Measurements from ENCODE around the gene ITIH6.
"Not testable (repeated sequence)": the region's sequence is repeated elsewhere in the genome, so short reads cannot be mapped to it uniquely, and the experiment has no call there.

Gene ITIH6, protein sequence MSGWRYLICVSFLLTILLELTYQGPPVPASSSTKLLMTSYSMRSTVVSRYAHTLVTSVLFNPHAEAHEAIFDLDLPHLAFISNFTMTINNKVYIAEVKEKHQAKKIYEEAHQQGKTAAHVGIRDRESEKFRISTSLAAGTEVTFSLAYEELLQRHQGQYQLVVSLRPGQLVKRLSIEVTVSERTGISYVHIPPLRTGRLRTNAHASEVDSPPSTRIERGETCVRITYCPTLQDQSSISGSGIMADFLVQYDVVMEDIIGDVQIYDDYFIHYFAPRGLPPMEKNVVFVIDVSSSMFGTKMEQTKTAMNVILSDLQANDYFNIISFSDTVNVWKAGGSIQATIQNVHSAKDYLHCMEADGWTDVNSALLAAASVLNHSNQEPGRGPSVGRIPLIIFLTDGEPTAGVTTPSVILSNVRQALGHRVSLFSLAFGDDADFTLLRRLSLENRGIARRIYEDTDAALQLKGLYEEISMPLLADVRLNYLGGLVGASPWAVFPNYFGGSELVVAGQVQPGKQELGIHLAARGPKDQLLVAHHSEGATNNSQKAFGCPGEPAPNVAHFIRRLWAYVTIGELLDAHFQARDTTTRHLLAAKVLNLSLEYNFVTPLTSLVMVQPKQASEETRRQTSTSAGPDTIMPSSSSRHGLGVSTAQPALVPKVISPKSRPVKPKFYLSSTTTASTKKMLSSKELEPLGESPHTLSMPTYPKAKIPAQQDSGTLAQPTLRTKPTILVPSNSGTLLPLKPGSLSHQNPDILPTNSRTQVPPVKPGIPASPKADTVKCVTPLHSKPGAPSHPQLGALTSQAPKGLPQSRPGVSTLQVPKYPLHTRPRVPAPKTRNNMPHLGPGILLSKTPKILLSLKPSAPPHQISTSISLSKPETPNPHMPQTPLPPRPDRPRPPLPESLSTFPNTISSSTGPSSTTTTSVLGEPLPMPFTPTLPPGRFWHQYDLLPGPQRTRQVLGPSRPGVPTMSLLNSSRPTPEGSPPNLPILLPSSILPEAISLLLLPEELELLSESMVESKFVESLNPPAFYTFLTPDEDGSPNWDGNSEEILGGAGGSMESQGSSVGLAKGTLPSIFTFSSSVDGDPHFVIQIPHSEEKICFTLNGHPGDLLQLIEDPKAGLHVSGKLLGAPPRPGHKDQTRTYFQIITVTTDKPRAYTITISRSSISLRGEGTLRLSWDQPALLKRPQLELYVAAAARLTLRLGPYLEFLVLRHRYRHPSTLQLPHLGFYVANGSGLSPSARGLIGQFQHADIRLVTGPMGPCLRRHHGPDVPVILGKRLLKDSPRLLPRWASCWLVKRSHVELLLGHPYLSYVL

DNA sequence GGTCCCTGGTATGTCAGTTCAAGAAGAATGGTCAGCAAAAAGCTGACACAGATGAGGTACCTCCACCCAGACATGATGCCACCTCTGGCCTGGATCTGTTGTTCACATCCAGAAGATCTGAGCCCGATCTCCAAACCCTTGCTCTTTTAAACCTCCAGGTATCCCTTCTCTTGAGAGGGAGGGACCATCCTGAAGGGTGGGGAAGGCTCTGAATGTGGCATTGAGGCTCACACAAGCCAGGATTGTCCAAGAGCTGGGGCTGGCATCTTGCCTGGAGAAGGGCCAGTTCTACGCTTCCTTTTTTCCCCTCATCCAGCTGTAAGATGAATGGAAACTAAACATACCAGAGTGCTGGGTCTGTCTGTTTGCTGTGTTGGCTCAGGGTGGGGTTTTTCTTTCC lies at the start of gene ITIH6:
ITIH6 (minus strand) TSS at position 119 of the 400 bp plus-strand sequence; CDS start at position 74, 45 bp downstream.
- TF ChIP-seq CTCF (IDR thresholded peaks at IDR 0.05; ENCODE audit: low read length) (no peak), EZH2 (IDR thresholded peaks at IDR 0.05; ENCODE audit: borderline replicate concordance, low read length) (no peak)
- Histone ChIP-seq H3K36me3 (ENCODE audit: insufficient read depth, low read length) (no peaks in the 10 kb centered on the region), H2AFZ (ENCODE audit: low read length) (no peak within 1 kb of the TSS), H3K4me2 (ENCODE audit: low read length) (no peak within 1 kb of the TSS), H3K27ac (ENCODE audit: low read depth, low read length, poor library complexity, severe bottlenecking) (no peak within 1 kb of the TSS), H3K27me3 (ENCODE audit: insufficient read depth, low read length) (no peaks in the 10 kb centered on the region), H3K79me2 (ENCODE audit: insufficient read depth, low read length) (no peaks in the 10 kb centered on the region), H3K9me2 (ENCODE audit: low read depth, low read length) (no peaks in the 10 kb centered on the region), H3K9me3 (ENCODE audit: low read length) (no peaks in the 10 kb centered on the region), H3F3A (ENCODE audit: insufficient read depth, low read length) (no peaks in the 10 kb centered on the region), H4K20me1 (ENCODE audit: insufficient read depth, low read length) (no peaks in the 10 kb centered on the region), H3K4me1 (ENCODE audit: insufficient read depth, low read length, severe bottlenecking) (no peaks in the 10 kb centered on the region), H3K4me3 (ENCODE audit: low read depth, low read length, poor library complexity, severe bottlenecking) (no peak within 1 kb of the TSS), H3K9ac (ENCODE audit: low read length) (no peak within 1 kb of the TSS)

GRCh38 chrX:54847700-54848099 lies 49.6 kb upstream of the ITIH6 start:
- not testable (repeated sequence) for H3K27ac ChIP-seq (ENCODE audit: low read depth, low read length, poor library complexity, severe bottlenecking); H3K4me3 ChIP-seq (ENCODE audit: low read depth, low read length, poor library complexity, severe bottlenecking); H3K4me1 ChIP-seq (ENCODE audit: insufficient read depth, low read length, severe bottlenecking); H3K79me2 ChIP-seq (ENCODE audit: insufficient read depth, low read length); H3K27me3 ChIP-seq (ENCODE audit: insufficient read depth, low read length); H3F3A ChIP-seq (ENCODE audit: insufficient read depth, low read length); H3K4me2 ChIP-seq (ENCODE audit: low read length); H3K36me3 ChIP-seq (ENCODE audit: insufficient read depth, low read length); H3K9me3 ChIP-seq (ENCODE audit: low read length); H3K9me2 ChIP-seq (ENCODE audit: low read depth, low read length); H4K20me1 ChIP-seq (ENCODE audit: insufficient read depth, low read length); H2AFZ ChIP-seq (ENCODE audit: low read length); H3K9ac ChIP-seq (ENCODE audit: low read length)

GRCh38 chrX:54843050-54843449 lies 45.0 kb upstream of the ITIH6 start:
- H2AFZ ChIP-seq (ENCODE audit: low read length) = no peak overlapping the region
- H3K4me3 ChIP-seq (ENCODE audit: low read depth, low read length, poor library complexity, severe bottlenecking) = no peak overlapping the region
- H4K20me1 ChIP-seq (ENCODE audit: insufficient read depth, low read length) = no peaks in the 10 kb centered on the region
- H3K4me2 ChIP-seq (ENCODE audit: low read length) = no peak overlapping the region
- no peaks in the 10 kb centered on the region for H3K9me3 ChIP-seq (ENCODE audit: low read length)
- no peaks in the 10 kb centered on the region for H3K36me3 ChIP-seq (ENCODE audit: insufficient read depth, low read length)
- no peak overlapping the region for H3K27ac ChIP-seq (ENCODE audit: low read depth, low read length, poor library complexity, severe bottlenecking)
- no peaks in the 10 kb centered on the region for H3K27me3 ChIP-seq (ENCODE audit: insufficient read depth, low read length)
- no peaks in the 10 kb centered on the region for H3F3A ChIP-seq (ENCODE audit: insufficient read depth, low read length)
- no peaks in the 10 kb centered on the region for H3K9me2 ChIP-seq (ENCODE audit: low read depth, low read length)
- no peak overlapping the region for H3K9ac ChIP-seq (ENCODE audit: low read length)
- H3K79me2 ChIP-seq (ENCODE audit: insufficient read depth, low read length) = no peaks in the 10 kb centered on the region
- TF ChIP-seq CTCF (IDR thresholded peaks at IDR 0.05; ENCODE audit: low read length) = no peak
- TF ChIP-seq EZH2 (IDR thresholded peaks at IDR 0.05; ENCODE audit: borderline replicate concordance, low read length) = no peak
- H3K4me1 ChIP-seq (ENCODE audit: insufficient read depth, low read length, severe bottlenecking) = no peaks in the 10 kb centered on the region

All from OCI-LY1 (cell line).